Uterus (tissue), 2 donors: ENCODE results near the gene C9orf72.

Experiments used
- CTCF ChIP-seq, 4 experiments: fragments of 200-600 bp in 2 of 4; fragments of 450-650 bp in 2 of 4; sonication (generic) in 2 of 4; IDR thresholded peaks; one replicate each; pipeline ENCODE4 v1.5.1; 2016 to 2019; ENCODE audit warnings: antibody characterized with exemption in 4 of 4, mild to moderate bottlenecking in 2 of 4, moderate library complexity in 1 of 4
- POLR2A ChIP-seq, 2 donors: fragments of 450-650 bp; IDR thresholded peaks; one replicate each; pipeline ENCODE4 v1.6.1; 2016; ENCODE audit warnings: antibody characterized with exemption in 2 of 2, mild to moderate bottlenecking in 1 of 2, moderate library complexity in 1 of 2

GRCh38 chr9:27572061-27572460, 1.2 kb downstream of the C9orf72 start:
- TF ChIP-seq CTCF (IDR thresholded peaks at IDR 0.05) (no peak), POLR2A (IDR thresholded peaks at IDR 0.05) (no peak)
